HG03280 (cell line): Measurements from ENCODE around the gene DOK6.

Experiments used
- ATAC-seq: cut with Tn5 transposase; IDR thresholded peaks from one replicate; pipeline ENCODE4 v1.9.1; 2021; ENCODE audit warnings: mild to moderate bottlenecking, moderate library complexity; ENCODE audit not compliant: unreplicated experiment

DOK6 gene

GRCh38 chr18:69730664-69731063, 330.0 kb downstream of the DOK6 start:
- ATAC-seq, result no peak

- ATAC-seq, result no peak
Observed at GRCh38 chr18:69734536-69734935, 333.8 kb downstream of the DOK6 start.

GRCh38 chr18:69736730-69737129, 336.0 kb downstream of the DOK6 start:
- ATAC-seq, result no peak

GRCh38 chr18:69737851-69738250, 337.2 kb downstream of the DOK6 start:
- no peak for ATAC-seq

GRCh38 chr18:69747388-69747787, 346.7 kb downstream of the DOK6 start:
- no peak for ATAC-seq

GRCh38 chr18:69752737-69753380, 352.2 kb downstream of the DOK6 start:
- no peak for ATAC-seq

GRCh38 chr18:69754108-69754507, 353.4 kb downstream of the DOK6 start:
- ATAC-seq, result no peak

GRCh38 chr18:69755041-69755440, 354.4 kb downstream of the DOK6 start:
- no peak for ATAC-seq

- no peak for ATAC-seq
Observed at GRCh38 chr18:69755856-69756496, 355.3 kb downstream of the DOK6 start.

GRCh38 chr18:69757733-69758132, 357.0 kb downstream of the DOK6 start:
- no peak for ATAC-seq

- no peak for ATAC-seq
Observed at GRCh38 chr18:69758458-69758857, 357.8 kb downstream of the DOK6 start.

GRCh38 chr18:69759046-69759445, 358.4 kb downstream of the DOK6 start:
- no peak for ATAC-seq

- ATAC-seq, result no peak
Observed at GRCh38 chr18:69763002-69763401, 362.3 kb downstream of the DOK6 start.

GRCh38 chr18:69763821-69764220, 363.1 kb downstream of the DOK6 start:
- ATAC-seq, result no peak

GRCh38 chr18:69770238-69770637, 369.6 kb downstream of the DOK6 start:
- no peak for ATAC-seq

GRCh38 chr18:69774831-69775230, 374.1 kb downstream of the DOK6 start:
- ATAC-seq, result no peak

GRCh38 chr18:69777248-69777647, 376.6 kb downstream of the DOK6 start:
- no peak for ATAC-seq

GRCh38 chr18:69778680-69779079, 378.0 kb downstream of the DOK6 start:
- no peak for ATAC-seq

GRCh38 chr18:69780851-69781250, 380.2 kb downstream of the DOK6 start:
- no peak for ATAC-seq

GRCh38 chr18:69784815-69785214, 384.1 kb downstream of the DOK6 start:
- no peak for ATAC-seq

GRCh38 chr18:69785466-69785865, 384.8 kb downstream of the DOK6 start:
- ATAC-seq, result no peak

- ATAC-seq, result no peak
Observed at GRCh38 chr18:69786427-69786826, 385.7 kb downstream of the DOK6 start.
